Stimulated activated CD8-positive, alpha-beta memory T cell treated with anti-CD3 and anti-CD28 coated beads, Interleukin-12 subunit alpha, Interleukin-12 subunit beta, amount 100 ng/mL, for 1 hour (primary cell): ENCODE results near the gene RAP1A.
"Not testable (repeated sequence)": the region's sequence is repeated elsewhere in the genome, so short reads cannot be mapped to it uniquely, and the experiment has no call there.

Experiments used
- DNase-seq: peaks from one replicate; pipeline ENCODE4 v3.0.0-alpha.2; 2020; ENCODE audit warnings: low read depth

The RAP1A gene

DNA sequence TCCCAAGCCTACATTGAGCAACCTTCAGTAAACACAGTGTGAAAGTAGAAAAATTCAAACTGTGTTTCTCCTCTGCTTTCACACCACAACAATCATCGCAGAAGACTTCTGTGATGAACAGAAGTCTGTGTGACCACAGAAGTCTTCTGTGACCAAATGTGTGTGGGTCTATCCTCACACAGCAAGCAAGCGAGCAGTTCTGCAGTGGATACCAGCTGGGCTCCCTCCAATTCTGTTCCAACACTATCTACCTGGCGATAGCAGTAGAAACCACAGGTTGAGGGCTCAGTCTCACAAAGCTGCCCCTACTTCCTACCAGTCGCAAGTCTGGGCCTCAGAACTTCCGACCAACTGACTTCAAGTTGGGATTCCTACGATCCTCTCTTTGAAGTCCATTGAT, 21.0 kb upstream of the RAP1A start:
- no peak for DNase-seq

DNA sequence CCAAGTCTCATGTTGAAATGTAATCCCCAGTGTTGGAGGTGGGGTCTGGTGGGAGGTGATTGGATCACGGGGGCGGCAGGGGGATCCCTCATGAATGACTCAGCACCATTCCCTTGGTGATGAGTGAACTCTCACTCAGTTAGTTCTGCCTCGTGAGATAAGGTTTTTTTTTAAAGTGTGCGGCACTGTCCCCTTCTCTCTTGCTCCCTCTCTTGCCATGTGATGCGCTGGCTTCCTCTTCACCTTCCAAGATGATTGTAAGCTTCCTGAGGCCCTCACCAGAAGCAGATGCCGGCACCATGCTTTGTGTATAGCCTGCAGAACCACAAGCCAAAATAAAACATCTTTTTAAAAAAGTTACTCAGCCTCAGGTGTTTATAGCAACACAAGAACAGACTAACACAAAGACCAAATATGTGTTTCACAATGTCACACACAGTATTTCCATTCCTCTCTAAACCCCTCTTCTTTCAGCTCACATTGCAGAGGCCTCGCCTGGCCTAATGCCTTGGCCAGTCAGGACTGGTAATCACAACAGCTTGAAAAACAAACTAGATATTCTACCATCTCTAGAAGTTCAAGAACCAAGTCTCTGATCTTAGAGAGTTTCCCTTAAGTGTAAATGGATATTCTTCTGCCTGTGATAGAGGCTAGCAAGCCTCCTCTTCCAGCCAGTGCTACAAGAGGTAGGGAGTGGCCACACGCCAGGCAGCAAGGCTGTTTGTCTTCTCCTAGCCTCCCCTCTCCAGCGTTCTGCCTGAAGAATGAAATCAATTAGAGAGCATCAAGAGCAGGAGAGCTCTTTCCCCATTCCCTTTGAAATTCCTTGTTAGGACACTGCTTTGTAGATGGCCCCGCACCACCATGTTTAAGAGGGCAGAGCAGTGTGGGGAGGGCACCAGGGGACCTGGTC, 19.6 kb upstream of the RAP1A start:
- no peak for DNase-seq

DNA sequence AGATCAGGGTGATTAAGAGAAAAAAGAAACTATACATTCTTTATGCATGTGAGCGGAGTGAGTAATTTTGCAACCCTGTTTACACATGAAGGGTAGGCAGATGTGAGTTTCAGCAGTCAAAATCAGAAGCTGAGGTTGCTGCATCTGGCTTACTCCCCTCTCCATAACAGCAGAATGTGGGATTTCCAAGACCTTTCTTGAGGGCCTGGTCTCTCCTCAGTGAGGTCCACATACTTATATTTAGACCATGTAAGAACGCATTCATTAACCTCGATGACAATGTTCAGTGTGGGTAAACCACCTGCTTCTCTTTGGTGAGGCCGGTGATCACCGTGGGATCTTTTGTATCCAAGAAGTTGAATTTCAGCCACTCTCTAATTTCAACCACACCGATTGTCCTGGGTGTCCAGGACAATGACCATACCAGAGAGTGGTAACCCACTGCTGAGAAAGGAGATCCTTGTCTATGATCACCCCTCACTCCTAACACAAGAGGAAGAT, 18.7 kb upstream of the RAP1A start:
- no peak for DNase-seq

DNA sequence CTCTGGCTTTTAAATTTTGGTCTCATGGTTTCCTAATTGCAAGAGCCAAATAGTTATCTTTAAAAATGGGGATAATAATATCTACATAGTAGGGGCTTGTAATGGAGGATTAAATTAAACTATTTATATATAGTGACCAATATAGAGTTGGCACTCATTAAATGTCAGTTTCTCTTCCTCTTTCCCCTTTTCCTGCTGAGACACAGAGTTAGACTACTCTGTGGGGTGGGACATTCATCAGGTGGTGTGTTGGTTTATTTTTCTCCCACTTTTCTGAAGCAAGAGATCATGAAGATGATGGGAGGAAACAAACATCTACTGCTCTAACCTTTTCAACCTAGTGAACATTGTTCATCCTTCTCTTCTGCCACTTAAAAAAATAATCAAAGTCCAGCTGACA, 17.3 kb upstream of the RAP1A start:
- DNase-seq = no peak

DNA sequence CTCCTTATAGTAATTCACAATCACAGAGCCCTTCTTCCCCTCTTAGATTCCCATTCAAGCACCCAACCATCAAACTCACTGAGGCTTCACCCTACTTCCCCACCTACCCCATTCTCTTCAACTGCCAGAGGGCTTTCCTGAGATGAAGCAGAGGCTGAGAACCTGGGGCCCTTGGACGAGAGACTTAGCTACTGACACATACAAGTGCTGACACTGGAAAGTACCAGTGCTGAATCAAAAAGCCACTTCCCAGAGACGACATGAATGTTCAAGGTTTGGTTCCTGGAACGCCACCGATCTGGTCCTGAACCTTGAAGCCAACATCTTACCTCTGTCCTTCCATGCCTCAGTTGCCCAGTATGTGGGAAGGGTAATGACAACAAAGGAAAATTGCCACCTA, 16.6 kb upstream of the RAP1A start:
- no peak for DNase-seq

DNA sequence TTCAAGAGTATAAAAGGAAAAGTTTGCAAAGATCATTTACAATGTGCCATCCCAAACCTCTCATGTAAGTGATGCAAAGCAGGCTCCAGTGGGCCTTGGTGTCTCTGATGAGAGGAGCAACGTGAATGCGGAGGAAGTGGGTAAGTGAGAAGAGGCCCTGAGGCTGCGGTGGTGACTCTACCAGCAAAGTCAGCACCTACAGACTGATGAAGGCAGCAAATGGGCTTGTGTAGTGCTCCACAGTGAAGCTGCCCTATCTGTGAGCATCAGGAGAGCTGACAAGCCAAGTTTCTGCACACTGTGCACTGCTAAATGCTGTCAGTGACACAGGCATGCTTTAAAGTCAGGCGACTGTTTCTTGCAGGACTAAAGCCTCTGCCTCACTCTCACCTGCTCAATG, 15.6 kb upstream of the RAP1A start:
- peak; percentile 60 for DNase-seq

DNA sequence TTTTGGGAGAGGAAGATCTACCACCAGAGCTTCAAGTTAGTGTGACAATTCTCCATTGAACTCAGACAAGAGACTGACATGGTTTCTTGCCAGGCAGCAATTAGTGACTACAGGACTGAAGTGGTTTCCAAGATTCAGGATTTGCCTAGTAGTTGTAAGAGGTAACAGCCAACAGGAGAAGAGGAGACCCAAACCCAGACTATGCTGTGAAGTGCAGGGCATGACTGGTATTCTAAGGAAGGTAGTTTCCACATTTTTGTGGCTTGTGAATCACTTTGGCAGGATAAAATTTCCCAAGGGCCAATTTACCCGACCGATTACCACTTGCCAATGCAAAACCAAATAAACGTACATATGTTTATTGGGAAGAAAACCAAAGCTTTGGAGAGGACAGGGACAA, 14.7 kb upstream of the RAP1A start:
- DNase-seq = no peak

DNA sequence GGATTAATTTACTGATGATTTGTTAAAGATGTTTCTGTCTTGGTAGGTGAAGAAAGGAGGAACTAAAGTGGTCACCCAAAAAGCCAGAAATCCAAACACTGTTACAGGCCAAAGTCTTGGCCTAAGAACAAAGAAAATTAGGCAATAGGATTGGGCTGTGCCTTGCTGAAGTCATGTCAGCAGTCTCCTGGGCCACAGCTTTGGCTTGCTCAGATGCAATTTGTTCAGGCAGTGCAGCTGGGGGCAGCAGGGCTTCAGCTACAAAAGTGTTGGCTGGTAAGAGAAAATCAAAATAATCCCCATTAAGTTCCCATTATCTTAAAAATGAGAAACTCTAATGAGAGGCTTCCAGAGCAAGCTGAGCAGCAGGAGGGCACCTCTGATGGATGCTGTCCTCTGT, 14.0 kb upstream of the RAP1A start:
- no peak for DNase-seq

DNA sequence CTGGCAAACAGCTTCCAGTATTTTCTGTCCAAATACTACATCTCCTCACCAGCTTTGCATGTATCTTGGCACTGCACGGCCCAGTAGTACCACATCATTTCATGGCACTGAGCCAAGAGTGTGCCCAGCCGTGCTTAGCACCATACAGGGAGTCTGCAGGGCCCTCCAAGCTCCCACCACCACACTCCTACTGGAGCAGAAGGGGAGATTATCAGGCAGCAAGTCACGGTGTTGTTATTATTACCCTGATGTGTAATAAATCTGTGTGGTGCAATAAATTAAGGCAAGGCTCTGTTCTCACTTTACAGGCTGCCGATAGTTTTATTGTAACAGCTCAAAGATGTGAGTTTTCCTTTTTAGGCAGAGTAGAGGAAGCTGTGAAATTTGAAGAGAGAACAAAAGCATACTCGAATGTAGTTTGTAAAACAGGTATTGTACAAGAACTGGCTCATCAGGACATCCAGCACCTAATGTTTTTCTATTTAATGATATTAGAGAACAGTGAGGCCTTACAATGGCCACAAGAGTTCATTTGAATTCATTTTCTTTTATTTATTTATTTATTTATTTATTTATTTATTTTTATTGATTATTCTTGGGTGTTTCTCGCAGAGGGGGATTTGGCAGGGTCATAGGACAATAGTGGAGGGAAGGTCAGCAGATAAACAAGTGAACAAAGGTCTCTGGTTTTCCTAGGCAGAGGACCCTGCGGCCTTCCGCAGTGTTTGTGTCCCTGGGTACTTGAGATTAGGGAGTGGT, 13.0 kb upstream of the RAP1A start:
- DNase-seq = not testable (repeated sequence)

DNA sequence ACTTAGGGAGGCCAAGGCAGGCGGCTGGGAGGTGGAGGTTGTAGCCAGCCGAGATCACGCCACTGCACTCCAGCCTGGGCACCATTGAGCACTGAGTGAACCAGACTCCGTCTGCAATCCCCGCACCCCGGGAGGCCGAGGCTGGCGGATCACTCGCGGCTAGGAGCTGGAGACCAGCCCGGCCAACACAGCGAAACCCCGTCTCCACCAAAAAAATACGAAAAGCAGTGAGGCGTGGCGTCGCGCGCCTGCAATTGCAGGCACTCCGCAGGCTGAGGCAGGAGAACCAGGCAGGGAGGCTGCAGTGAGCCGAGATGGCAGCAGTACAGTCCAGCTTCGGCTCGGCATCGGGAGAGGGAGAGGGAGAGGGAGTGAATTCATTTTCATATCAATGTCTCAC, 11.1 kb upstream of the RAP1A start:
- not testable (repeated sequence) for DNase-seq

DNA sequence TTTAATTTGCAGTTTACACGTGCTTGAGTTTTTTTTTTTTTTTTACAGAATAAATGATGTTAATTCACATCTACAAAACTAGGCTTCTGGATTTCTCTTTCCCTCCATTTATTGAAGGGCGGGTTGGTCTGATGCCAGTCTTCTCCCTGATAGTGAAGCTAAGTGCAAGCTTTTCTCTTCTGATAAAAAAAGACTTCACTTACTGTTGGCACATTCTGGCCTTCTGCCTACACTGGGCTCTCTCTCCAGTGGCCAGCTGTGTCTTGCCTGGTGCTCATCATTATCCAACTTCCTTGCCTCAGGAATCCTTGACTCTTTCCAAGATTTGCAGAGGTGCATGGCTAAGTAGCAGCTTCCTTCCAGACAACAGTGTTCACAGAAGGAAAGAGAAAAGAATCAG, 7.6 kb upstream of the RAP1A start:
- DNase-seq = no peak

DNA sequence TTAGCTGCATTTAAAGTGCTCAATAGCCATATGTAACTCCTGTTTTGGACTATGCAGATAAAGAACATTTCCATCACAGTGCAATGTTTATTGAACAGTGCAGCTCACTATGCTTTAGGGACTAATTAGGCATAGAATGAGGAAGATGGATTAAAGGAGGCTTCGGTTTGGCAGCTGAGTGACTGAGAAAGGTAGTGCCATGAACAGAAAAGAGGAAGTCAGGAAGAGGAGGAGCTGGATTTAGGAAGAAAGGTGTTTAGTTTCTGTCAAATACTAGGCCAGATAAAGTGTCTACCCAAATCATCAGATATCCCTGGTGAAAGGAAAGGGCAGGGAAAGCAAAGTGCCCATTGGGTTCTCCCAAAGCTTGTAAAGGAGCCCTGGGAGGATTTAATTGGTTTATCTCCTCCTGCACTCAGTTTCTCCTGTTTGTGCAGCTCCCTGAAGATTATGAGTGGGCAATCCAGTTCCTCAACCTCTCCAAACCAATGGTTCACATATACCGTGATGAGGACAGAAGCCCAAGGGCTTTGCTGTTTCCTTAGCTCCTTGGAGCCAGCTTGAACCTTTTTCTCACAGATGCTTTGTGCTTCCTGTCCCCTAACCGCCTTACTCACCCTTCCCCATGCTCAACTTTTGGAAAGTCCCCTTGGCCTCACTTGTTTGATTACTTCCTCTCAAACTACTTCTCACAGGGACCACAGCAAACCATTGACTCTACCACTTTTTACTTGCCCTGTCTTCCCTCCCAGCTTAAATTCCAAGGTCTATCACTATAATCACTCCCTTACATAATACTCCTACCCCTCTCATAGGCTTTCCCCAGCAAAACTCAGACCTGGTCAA, 3.5 kb upstream of the RAP1A start:
- DNase-seq = peak; percentile 36

DNA sequence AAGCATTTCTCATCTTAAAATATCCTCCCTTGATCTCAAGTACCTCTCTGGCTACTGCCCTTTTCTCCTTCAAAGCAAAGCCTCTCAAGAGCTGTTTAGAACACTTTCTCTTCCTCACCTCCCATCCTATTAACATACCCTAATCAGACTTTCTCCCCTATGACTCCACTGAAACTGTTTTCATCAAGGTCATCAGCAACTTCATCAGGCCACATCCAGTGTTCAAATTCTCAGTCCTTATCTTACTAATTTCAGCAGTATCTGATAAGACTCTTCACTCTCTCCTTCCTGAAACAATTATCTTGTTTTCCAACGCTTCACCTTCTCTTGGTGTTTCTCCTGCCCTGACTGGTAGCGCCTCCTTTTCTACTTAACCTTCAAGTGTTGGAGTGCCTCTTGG, 1.5 kb upstream of the RAP1A start:
- DNase-seq = no peak

DNA sequence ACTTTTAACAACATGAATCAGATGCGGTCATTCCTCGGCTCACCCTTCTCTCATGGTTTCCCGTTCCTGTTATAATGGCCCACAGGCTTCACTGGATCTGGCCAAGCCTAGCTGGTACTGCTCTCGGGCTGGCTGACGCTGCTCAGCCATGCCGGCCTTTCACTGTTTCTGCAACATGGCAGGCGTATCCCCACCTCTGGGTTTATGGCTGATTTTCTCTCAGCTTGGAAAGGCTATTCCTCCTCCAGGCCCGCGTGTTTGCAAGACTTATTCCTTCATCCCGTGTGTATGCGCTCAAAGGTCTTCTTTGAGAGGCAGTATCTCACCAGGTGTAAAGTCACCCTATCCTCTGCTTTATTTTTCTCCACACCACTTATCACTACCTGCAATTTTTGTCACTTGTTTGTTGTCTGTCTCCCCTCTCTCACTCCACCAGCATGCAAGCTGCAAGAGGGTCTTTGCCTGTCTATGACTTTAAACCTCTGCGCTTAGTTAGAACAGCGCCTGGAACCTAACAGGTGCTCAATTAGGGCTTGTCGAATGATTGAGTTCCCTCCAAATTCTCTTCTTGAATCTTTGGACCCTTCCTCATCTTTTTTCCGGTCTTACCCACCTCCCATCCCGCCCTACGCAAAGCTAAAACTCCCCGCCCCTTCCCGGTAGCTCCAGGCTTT, 491 bp upstream of the RAP1A start:
- DNase-seq = no peak

DNA sequence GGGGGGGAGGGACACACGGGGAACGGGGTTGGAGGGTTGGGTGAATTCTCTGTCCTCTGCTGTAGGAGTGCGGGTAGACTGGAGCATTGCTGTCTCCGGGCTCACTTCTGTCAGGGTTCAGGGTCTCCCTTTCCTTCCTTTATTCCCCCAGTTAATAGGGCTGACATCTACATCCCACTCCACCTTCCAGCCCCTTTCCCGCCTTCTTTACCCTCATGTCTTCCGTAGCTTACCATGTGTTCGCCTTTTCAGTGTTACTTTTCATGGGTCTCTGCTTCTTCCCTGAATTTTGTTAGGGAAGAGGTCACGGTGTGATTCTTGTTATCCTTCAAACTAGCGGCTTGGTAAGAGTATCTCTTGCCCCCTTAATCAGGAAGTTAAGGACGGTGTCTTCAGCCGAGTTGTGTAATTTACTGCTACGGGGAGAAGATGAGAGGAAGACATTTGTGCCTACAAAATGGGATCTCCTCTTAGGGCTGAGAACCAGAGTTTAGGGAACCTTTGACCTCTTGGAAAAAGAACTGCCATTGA, 917 bp downstream of the RAP1A start:
- no peak for DNase-seq

DNA sequence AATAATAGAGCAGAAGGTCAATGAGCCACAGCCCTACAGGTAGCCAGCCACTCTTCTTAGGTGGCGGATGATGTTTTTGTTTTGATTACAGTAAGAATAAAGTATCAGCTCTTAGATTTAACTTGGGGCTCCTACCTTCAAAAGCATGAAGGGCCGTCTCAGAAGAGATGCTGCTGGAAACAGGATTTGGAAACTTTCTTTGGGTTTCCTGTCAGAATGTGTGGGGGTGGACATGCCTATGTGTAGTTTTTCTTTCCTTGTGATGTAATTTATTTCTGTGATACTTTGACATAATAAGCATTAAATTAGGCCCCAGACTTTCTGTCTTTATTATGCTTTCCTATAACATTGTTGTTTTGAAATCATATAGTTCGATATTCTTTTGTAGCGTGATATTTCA, 1.5 kb downstream of the RAP1A start:
- DNase-seq = no peak

DNA sequence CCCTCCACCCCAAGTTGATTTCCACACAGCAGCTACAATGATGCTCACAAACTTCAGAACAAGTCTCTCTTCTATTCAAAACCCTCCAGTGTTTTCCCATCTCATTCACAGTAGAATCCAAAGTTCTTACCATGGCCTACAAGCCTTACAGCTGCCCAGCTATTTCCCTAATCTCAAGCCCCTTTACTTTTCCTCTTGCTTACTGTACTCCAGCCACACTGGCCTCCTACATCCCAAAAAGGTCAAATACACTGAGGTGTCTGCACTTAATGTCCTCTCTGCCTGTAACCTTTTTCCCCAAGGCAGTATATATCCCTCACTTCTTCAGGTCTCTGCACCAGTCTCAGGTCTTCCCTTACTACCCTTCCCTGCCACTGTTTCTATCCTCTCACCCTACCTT, 2.6 kb downstream of the RAP1A start:
- DNase-seq = no peak

DNA sequence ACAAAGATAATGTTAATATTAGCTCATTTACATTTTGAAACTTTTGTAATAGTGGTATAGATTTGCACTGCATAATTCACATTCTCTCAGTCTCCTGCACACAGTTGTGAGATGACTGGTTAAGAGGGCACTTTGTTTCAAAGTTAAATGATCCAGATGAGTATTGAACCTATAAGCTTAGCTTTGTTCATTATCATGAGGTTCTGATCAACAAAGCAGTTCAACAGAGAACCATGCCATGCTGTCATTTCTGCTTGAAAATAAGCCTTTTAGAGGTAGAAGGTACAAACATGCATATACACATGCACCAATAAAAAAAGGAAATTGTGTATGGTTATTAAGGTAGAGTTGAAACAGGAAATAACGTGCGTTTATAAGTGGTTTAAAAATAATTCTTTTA, 4.8 kb downstream of the RAP1A start:
- no peak for DNase-seq

DNA sequence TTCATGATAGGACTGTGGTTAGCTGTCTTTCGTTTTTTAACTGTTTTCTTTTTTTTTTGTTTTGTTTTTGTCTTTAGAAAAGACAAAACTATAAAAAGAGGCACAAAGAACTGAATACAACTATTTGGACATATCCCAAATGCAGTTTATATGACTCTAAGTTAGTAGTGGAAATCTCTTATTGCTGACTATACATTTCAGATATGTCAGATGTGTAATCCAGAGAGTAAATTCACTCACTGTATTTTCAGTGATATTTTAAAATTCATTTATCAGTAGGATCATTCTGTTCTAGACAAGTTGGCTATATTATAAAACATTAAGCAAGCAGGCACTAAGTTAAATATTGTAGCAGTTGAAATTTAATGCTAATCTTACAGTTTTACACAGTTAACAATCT, 5.7 kb downstream of the RAP1A start:
- DNase-seq = no peak

DNA sequence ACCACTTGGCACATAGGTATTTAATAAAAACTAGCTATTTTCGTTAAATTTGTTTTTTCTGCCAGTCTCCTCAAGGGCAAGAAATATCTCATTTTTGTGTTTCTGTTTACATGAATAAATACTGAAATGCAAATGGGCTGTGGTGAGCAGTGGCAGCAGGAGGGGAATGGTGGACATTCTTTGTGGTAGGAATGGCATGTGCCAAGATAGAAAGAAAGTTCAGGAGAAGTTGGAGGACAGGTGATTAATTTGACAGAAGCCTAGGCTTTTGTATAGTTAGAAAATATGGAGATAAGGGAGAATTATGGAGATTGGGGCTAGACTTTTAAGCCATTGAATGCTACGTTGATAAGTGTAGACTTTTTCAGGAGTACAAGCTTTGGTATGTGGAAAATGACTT, 8.6 kb downstream of the RAP1A start:
- DNase-seq = no peak

DNA sequence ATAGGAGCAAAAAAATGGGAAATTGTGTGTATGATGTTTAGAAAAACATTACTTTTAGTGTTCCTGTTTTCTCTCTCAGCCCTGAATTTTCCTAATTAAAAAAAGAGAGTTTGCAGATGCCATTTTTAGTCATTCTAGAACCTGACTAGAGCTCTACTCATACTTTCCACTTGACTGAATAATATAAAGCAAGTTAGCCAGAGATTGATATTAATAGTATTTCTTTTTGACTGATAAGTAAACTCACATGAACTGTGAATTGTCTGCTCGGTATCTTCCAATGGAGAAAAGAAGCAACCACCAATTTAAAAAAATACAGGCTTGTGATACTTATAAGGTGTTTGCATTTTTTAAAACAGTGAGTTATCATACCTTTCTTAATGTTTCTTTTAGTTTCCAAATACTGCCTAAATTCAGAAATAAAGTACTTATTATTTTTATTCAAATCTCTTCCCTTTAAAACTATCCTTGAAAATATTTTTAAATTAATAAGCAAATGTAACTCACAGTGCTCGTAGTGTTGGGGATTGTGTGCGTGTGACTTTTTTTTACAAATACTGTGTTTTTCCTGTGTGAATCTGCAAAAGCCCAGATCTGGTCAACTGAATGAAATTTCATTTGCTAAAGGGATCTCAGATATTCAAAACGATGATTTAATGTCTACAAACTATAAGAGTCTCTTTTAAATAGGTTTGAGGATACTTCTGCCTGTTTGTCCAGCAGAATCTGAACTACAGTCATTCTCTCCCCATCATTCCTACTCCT, 9.8 kb downstream of the RAP1A start:
- DNase-seq = no peak
